GM21717 (cell line): Measurements from ENCODE around the gene XKR7.
"Not testable (repeated sequence)": the region's sequence is repeated elsewhere in the genome, so short reads cannot be mapped to it uniquely, and the experiment has no call there.

ENCODE experiments used
- ATAC-seq: cut with Tn5 transposase; IDR thresholded peaks from one replicate; pipeline ENCODE4 v1.9.1; 2021; ENCODE audit warnings: mild to moderate bottlenecking, moderate library complexity; ENCODE audit not compliant: unreplicated experiment

XKR7 gene, protein sequence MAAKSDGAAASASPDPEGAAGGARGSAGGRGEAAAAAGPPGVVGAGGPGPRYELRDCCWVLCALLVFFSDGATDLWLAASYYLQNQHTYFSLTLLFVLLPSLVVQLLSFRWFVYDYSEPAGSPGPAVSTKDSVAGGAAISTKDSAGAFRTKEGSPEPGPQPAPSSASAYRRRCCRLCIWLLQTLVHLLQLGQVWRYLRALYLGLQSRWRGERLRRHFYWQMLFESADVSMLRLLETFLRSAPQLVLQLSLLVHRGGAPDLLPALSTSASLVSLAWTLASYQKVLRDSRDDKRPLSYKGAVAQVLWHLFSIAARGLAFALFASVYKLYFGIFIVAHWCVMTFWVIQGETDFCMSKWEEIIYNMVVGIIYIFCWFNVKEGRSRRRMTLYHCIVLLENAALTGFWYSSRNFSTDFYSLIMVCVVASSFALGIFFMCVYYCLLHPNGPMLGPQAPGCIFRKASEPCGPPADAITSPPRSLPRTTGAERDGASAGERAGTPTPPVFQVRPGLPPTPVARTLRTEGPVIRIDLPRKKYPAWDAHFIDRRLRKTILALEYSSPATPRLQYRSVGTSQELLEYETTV

DNA sequence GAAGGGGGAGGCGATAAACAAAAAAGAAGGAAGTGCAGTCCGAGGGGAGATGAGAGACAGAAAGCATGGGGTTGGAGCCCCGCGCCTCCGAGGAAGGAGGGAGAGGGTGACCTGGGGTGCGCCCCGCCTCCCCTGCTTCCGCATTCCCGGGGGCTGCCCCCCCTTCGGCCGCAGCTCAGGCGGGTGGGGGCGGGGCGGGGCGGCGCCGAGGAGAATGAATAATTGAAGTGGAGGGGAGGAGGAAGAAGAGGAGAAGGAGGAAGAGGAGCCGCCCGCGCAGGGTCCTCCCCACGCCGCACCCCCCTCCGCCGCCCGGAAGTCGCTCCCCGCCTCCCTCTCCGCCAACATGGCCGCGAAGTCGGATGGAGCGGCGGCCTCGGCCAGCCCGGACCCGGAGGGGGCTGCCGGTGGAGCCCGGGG lies at the start of gene XKR7:
Gene XKR7, plus strand, starts transcription at position 322 of the 420 bp plus-strand sequence. Its CDS starts 25 bp downstream, at position 347.
- no peak for ATAC-seq

DNA sequence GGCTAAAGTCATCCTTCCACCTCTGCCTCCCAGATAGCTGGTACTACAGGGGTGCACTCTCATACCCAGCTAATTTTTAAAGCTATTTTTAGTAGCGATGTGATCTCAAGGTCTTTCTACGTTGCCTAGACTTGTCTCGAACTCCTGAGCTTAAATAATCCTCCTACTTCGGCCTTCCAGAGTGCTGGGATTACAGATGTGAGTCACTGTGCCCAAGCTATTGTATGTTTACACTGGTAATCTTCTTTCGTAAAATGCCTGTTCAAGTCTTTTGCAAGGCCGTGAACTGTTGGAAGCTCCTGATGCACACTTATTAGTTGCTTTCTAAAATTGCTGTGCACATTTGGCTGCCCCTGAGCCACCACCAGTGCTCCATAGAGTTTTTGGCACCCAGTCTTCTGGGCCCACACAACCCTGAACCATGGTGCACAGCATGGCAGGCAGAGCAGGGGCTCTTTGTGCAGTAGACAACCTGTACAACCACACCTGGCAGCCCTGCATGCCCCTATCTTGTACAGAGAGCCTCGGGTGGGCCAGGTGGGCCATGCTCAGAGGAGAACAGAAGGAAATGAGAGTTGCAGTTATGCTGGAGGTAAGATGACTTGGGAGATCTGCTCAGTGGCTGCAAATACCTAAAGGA lies 49.4 kb upstream of the XKR7 start:
- ATAC-seq = no peak

DNA sequence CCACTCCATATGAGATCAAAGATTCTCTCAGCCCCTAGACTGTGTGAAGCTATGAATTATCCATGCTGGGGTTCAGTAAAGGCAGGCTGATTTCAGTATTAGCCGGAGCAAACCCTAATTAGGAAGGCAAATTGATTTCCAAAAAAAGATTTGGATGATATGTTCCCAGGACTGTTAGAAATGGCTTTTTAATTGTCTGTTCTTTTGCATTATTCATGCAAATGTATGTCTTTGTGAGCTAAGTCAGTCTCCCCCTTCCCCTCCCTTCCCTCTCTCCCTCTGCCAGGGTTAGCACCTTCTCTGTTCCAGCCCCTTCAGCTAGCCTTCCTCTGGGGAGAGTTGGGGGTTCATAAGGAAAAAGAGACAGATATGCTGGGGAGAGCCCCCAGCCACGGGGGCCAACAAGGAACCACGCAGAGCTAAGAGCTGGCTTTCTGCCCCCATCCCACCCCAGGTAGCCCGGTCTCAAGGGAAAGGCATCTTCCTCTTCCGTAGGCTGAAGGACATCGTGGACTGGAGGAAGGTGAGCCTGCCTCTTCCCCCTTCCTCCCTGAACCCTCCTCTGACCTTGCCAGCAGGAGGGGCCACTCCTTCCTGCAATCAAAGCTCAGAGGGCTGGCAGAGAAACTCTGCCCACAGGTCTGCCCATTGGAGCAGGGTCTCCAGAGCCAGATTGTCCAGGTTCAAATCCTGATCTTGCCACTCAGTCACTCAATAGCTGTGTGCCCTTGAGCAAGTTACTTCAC lies 48.4 kb upstream of the XKR7 start:
- no peak for ATAC-seq

DNA sequence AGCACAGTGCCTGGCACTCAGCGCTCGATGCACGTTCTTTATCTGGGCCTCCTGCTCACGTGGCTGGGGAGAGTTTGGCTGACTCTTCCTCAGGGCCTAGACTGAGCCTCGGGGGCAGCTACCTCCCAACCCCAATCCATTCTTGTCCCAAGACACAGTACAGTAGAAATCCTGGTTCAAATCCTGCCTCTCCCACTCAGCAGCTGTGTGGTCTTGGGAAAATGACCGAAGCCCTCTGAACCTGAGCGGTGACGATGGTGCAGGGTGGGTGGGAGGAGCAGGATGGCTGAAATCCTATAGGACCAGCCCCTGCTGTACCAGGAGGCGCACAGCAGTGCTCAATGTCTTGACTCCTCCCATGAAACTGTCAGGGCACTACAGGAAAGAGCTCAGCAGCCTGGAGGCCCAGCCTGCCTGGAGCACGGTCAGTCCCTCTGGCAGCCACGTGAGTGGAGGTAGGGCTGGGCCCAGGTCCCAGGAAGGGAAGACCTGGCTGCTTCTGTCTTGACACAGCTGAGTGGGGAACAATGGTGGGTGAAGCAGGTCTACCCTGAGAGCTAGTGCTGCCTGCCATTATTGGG lies 47.6 kb upstream of the XKR7 start:
- no peak for ATAC-seq

DNA sequence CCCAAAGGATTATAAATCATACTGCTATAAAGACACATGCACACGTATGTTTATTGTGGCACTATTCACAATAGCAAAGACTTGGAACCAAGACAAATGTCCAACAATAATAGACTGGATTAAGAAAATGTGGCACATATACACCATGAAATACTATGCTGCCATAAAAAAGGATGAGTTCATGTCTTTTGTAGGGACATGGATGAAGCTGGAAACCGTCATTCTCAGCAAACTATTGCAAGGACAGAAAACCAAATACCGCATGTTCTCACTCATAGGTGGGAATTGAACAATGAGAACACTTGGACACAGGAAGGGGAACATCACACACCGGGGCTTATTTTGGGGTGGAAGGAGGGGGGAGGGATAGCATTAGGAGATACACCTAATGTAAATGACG lies 46.5 kb upstream of the XKR7 start:
- not testable (repeated sequence) for ATAC-seq

DNA sequence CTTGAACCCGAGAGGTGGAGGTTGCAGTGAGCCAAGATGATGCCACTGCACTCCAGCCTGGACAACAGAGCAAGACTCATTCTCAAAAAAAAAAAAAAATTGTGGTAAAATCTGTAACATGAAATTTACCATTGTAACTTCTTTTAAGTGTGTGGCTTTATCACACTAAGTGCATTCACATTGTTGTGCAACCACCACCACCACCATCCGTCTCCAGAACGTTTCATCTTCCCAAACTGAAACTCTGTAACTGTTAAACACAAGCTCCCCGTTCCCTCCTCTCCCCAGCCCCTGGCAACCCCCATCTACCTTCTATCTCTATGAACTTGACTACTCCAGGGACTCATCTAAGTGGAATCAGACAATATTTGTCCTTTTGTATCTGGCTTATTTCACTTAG lies 45.8 kb upstream of the XKR7 start:
- no peak for ATAC-seq

DNA sequence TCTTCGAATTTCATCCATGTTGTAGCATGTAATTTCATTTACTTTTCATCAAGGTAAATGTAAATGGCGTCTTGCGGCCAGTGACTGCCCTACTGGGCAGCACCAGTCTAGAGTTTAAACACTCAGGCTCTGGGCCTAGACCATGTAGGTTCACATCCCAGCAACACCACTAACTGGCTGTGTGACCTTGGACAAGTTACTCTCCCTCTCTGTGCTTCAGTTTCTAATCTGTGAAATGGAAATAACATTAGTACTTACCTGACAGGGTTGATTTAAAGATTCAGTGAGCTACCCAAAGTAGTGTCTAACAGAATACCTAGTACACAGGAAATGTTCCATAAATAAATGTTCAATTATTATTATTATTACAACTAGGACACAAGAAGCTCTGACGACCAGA lies 45.4 kb upstream of the XKR7 start:
- ATAC-seq = no peak

DNA sequence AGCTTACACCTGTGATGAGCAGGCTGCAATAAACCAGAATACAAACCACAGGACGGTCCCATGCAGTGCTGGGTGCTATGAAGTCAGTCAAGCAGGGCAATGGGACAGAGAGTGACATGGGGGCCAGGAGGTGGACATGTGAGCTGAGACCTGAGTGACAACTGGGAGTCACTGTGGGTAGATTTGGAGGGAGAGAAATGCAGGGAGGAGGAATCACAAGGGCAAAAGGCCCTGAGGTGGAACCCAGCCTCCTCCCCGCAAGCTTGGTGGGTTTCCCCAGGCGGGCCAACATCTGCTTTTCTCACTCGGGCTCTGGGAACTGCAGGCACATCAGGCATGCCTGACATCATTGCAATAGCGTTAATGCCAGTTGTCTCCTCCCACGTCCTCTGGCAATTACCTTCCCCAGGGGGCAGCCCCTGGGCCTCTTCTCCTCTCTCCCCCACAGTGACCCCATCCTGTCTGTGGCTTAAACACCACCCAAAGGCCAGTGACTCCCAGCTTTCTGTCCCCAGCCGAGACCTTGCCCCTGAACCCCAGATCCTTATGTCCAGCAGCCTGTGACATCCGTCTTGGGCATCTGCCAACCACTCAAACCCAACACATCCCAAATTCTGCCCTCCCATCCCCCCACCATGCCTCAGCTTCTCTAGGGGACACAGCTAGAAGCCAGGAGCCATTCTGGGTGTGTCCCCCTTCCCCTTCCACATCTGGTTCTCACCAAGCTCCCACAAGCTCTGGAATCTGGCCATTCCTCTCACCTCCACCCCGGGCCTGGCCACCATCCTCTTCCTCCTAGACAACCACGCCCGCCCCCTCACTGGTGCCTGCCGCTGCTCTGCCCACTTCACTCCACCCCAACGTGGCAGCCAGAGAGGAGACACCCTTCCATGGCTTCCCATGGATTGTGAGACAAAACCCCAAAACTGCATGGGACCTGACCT lies 44.3 kb upstream of the XKR7 start:
- peak; percentile 73 for ATAC-seq

DNA sequence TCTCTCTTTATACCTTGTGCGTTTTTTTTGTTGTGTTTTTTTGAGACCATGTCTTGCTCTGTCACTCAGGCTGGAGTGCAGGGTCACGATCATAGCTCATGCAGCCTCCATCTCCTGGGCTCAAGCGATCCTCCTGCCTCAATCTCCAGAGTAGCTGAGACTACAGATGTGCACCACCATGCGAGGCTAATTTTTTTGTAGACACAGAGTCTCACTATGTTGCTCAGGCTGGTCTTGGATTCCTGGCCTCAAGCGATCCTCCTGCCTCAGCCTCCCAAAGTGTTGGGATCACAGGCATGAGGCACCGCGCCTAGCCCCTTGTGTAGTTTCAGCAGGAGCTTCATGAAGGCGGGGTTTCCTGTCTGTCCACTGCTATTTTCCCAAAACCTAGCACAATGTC lies 43.4 kb upstream of the XKR7 start:
- ATAC-seq = no peak

DNA sequence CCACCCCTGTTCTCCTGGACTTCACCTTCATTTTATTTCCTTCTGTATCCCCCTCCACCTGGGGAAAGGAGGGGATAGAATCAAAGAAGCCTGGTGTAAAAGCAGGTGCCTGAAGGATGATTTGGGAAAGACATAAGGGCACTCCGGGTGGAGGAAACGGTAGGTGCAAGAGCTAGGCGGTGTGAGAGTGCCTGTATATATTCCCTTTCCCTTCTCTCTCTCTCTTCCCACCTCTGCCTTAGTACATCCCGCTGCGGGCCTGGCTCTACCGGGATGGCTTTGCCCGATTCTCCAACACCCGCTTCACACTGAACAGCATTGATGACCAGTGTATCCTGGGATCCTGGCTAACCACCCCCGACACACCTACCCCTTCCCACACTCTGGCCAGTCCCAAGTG lies 42.3 kb upstream of the XKR7 start:
- no peak for ATAC-seq

DNA sequence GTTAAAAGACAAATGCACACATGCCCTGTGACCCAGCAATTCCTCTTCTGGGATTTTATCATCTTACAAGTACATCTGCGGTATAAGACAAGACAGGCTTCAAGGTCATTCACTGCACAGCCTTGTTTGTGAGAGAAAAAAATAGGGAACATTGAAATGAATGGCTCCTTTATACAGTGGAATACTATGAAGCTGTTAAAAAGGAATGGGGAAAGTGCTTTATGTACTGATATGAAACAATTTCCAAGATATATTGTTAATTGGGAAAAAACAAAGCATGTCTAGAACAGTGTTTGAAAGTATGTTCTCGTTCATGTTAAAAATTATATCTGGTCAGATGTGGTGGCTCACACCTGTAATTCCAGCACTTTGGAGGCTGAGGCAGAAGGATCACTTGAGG lies 41.5 kb upstream of the XKR7 start:
- ATAC-seq = no peak

DNA sequence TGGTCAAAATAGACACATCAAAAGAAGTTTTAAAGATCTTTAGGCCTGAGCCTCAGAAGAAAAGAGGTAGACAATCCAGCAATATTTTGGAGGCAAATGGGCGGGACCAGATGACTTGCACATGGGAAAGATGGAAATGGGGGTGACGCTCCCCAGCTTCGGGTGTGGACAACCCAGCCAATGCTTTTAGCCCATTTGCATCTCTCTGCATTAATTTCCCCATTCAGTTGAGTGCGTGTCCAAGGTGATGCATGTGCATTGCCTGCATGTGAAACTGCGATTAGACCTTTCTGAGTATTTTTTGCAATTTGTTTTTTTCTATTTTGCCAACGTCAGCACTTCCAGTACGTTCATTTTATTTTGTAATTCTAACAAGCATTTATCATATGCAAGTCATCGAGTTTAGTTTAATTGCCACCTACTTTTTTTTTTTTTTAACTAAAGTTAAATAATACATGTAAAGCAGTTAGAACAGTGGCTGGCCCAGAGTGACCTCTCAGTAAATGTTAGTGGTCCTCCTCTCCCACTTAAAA lies 40.3 kb upstream of the XKR7 start:
- no peak for ATAC-seq

DNA sequence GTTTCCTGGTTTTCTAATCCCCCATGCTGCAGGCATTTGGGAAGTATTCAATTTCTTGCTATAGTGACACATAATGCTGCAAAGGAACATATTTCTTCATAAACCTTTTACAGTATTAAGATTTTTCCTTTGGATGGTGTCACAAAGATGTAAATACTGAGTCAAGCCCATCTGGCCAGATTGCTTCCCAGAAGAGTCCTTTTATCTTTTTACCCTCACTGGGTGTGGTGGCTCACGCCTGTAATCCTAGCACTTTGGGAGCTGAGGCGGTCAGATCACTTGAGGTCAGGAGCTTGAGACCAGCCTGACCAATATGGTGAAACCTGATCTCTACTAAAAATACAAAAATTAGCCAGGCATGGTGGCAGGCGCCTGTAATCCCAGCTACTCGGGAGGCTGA lies 38.3 kb upstream of the XKR7 start:
- not testable (repeated sequence) for ATAC-seq

DNA sequence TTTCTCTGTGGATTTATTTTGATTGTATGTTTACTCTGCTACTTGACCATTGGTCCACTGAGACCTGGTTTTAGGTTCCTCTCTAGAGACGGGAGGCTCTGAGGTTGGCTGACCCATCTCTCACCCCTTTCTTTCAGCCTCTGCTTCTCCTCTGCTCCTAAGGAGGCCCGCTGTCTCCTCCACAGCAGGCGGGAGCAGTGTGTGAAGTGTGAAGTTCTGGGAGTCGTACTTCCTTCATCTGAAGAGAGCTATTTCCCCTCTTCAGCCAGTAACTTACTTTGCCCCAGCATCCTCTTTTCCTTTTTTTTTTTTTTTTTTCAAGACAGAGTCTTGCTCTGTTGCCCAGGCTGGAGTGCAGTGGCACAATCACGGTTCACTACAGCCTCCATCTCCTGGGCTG lies 37.2 kb upstream of the XKR7 start:
- ATAC-seq = no peak

DNA sequence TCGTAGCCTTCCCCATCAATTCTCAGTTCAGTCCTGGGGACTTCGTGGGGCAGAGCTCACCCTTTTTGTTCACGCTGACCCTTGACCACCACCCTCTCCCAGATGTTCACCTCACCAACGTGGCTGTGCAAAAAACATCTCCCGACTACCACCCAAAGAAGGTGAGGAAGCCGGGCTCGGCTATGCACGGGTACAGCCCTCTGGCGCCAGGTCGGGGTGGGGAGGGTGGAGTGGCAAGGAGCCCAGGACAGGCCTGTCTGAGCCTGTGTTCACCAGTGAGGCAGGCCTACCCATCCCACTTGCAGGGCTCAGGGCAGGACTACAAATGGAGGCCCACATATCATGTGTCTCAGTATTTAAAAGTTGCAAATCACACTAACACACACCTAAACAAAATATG lies 34.3 kb upstream of the XKR7 start:
- no peak for ATAC-seq

DNA sequence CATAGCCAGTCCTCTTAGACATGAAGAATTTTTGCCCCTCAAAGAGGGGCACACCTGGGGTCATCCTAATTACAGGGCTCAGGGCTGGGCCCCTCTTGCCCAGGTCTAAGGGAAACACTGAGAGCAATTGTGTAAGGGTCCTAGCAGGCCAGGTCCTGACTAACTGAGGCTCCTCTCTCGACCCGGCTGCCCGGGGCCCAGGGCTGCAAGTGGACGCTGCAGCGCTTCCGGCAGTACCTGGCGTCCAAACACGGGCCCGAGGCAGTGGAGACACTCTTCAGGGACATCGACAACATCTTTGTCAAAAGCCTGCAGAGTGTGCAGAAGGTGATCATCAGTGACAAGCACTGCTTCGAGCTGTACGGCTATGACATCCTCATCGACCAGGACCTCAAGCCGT lies 33.5 kb upstream of the XKR7 start:
- no peak for ATAC-seq

DNA sequence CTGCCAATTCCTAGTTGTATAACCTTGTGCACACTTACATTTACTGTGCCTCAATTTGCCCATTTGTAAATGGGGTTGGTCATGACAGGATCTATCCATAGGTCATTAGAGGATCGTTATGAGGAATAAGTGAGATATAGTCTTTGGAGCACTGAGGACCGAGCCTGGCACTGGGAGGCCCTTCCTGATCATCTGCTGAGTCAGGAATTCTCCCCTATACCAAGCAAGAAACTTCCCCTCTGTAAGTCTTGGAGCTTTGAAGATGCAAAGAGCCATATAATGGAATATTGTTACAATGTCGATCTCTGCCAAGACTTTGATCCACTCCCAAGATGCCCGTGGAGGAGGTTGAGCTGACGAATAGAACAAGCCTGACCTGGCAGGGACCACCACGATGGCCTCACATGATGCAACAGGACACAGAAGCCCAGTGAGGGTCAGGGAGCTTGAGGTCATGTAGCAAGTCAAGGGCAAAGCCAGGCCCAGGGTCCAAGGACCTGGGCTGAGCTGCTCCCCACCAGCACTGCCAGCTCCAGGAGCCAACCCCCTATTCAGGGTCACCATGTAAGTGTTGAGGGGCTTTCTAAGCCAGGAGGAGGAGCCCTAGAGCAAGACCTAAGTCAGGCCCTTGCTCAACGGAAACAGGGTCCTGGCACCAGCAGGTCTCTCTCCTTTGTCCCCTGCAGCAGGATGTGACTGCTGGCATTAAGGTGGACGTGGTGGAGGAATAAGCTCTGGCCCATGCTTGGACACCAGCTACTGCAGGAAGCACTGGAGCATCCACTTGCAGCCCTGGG lies 32.8 kb upstream of the XKR7 start:
- ATAC-seq = no peak

DNA sequence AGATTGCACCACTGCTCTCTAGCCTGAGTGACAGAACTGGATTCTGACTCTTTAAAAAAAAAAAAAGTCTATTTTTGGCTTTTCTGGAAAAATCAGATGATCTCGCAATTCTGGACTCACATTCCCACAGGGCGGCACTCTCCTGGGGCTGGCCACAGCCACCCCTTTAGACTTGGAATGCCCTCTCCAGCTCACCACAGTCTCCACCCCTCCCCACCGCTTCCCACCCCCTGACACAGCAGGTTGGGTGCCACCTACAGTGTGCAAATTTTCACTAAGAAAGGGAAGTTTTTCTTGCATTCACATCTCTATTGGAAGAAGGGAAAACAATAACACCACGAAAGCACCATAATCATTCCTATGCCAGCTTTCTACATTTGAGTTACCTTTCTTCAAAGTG lies 31.5 kb upstream of the XKR7 start:
- no peak for ATAC-seq

DNA sequence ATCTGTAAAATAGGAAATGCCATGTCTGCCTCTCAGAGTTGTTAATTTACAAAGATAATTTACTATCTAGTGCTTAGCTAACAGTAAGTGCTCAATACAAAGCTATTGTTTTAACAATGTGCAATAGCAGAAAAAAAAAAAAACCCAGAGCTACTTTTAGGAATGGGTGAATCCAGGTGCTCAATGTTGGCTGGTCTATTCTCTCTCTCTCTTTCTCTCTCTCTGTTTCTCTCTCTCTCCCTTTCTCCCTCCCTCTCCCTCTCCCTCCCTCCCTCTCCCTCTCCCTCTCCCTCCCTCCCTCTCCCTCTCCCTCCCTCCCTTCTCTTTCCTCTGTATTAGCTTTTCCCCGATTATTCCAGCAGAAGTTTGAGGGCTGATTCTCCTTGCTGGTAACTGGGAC lies 30.1 kb upstream of the XKR7 start:
- ATAC-seq = no peak
